Activated CD8-positive, alpha-beta memory T cell treated with anti-CD3 and anti-CD28 coated beads, Interleukin-2, amount 50 U/mL, for 4 hours (primary cell): ENCODE measurements around the gene CHRNB2.
"Not testable (repeated sequence)": the region's sequence is repeated elsewhere in the genome, so short reads cannot be mapped to it uniquely, and the experiment has no call there.

Experiments used
- DNase-seq: peaks from one replicate; pipeline ENCODE4 v3.0.0-alpha.2; 2020

Gene CHRNB2

DNA sequence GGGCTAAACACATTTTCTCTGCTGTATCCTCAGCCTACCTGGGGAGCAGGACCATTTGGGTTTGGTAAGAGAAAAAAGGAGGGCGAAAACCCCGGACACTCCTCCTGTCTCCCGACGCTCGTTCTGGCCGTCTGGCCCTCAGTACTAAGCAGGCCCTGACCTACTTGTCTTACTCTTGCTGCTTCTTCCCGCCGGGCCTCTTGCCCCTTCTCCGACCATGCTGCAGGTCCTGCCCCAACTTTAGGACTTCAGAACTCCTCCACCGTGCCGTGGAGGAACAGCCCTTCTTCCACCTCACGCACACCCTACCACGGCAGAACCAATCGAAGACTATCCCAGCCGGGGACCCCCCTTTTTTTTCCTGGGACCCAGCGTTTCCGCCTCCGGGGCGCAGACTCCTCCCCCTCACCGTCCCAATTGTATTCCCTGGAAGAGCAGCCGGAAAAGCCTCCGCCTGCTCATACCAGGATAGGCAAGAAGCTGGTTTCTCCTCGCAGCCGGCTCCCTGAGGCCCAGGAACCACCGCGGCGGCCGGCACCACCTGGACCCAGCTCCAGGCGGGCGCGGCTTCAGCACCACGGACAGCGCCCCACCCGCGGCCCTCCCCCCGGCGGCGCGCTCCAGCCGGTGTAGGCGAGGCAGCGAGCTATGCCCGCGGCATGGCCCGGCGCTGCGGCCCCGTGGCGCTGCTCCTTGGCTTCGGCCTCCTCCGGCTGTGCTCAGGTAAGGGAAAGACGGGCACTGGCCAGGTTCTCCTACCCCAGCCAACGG, at the start of gene CHRNB2:
Gene CHRNB2, plus strand, starts transcription at position 393 of the 771 bp plus-strand sequence. Its CDS starts 267 bp downstream, at position 660.
- peak; percentile 70 for DNase-seq

DNA sequence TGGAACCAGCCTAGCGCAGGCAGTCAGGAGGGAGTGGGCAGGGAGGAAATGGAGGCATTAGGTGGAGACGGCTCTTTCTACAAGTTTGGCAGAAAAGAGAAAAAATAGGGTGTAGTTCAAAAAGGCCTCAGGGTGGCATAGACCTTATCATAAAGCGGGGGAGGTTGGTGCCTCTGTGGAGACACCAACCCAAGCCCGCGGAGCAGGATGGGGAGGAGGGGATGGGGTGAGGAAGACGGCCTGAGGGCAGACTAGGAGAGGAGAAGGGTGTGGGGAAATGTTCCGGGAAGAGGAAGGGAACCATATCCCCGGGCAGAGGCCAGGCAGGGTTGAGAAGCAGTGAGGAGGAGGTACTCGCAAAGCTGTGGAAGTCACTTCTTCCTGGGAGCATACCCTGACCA, 48.0 kb upstream of the CHRNB2 start:
- no peak for DNase-seq

DNA sequence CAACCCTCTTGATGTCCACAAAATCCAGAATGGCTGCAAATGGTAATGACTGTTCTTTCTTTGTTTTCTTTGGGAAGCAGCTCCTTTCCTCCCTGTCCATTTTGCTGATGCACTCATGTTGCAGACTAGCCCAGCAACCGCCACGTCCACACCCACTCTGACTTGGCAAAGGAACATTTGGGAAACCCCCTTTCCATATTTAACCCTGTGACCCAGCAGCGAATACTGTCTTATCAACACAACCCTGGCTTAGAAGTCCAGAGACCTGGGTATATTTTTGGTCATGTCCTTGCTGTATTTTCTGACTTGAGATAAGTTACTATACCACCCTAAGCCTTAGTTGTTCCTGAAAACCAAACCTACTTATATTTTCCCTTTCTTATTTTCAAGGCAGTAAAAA, 47.2 kb upstream of the CHRNB2 start:
- no peak for DNase-seq

GRCh38 chr1:154521695-154522094, 45.9 kb upstream of the CHRNB2 start:
- no peak for DNase-seq

DNA sequence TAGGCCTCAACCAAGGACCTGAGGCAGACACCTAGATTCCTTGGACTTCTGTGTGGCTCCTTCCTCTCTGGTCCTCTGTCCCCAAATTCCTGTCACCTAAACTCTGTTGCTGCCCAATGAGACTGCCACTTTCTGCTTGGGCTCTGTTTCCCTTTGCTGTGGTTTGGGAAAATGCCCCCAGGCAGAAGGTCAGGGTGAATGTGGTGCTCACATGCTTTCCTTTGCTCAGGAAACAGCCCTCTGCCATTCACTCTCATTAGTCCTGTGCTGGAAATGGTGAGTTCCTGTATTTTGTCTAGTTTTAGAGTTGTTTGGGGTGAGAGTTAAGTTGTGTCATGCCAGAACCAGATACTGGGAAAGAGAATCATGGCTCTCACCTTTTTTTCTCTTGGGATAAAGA, 42.7 kb upstream of the CHRNB2 start:
- DNase-seq = no peak

DNA sequence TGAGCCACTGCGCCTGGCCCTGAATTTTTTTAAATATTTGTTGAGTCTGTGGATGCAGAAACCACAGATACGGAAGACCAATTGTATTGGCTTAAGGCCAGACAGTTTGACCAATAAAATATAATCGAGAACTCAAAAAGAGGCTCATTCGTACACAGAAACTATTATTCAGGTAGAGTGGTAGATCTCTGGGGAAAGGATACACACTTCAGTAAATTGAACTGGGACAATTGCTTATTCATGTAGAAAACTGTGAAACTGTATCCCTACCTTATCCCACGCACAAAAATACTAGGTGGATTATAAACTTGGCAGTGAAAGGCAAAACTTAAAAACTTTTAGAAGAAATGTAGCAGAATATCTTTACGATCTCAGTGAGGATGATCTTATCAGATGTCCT, 40.4 kb upstream of the CHRNB2 start:
- DNase-seq = no peak

GRCh38 chr1:154529308-154529707, 38.3 kb upstream of the CHRNB2 start:
- DNase-seq = no peak

DNA sequence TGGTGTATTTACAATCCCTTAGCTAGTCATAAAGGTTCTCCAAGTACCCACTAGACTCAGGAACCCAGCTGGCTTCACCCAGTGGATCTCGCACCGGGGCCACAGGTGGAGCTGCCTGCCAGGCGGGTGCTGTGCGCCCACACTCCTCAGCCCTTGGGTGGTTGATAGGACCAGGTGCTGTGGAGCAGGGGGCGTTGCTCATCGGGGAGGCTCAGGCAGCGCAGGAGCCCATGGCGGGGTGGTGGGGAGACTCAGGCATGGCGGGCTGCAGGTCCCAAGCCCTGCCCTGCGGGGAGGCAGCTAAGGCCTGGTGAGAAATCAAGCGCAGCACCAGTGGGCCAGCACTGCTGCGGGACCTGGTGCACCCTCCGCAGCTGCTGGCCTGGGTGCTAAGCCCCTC, 35.6 kb upstream of the CHRNB2 start:
- DNase-seq = not testable (repeated sequence)

- no peak for DNase-seq
Observed at GRCh38 chr1:154533952-154534844, 33.4 kb upstream of the CHRNB2 start.

DNA sequence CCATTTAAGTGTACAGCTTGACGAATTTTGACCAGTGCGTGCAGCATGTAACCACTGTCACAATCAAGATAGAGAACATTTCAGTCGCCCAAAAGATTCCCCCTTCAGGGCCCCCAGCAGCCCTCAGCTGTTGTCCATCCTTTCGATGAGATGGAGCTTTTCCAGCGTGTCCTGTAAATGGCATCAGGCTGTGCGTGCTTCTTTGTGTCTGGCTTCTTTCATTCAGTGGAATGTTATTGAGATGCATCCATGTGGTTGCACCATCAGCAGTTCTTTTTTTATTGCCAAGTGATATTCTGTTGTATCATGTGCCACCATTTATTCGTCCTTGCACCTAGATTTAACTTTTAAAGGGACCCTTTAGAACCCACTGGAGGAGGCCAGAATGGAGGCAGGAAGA, 31.0 kb upstream of the CHRNB2 start:
- no peak for DNase-seq

- DNase-seq = no peak
Observed at GRCh38 chr1:154539486-154540483, 27.8 kb upstream of the CHRNB2 start.

DNA sequence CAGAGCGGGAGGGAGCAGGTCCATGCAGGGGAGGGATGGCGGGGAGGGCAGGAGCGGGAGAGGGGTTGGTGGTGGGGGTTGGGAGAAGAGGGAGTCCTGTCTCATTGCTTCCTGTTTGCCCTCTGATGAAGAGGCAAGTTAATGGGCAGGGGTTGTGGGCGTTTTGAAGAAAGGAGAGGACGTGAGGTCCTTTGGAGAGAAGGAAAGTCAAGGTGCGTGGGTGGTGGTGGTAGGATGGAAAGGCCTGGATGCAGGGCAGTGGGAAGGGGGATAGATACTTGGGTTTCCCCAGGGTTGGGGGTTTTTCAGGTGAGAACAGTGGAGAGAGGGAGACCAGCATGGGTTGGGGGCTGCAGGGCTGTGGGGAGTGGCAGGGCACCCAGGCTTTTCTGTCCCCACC, 26.3 kb upstream of the CHRNB2 start:
- no peak for DNase-seq

DNA sequence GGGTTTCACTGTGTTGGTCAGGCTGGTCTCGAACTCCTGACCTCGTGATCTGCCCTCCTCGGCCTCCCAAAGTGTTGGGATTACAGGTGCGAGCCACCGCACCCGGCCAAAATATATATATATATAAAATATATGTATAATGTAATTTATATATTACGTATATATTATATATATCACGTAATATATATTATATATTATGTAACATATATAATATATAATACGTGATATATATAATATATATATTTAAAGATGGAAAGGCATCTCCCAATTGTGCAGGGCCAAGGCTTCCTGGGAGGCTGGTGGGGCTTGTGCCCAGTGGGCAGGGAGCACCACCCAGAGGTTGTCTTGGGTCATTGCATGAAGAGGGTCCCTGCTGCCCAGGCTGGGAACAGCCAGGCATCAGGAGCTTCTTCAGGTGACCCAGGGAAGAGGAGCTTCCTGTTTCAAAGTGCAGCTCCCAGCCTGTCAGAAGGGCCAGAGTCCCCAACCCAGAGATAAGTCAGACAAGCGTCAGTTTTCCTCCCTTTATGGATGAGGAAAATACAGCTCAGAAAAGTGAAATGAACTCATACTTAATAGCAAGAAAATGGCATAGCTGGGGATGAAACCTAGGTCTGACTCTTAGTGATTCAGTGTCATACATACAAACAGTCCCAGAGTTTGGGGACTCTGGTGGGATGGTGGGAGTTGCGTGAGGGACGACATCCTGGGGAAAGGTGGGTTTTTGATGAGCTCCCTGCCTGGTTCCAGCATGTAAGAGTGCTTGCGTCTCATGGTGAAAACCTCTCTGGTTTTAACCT, 21.1 kb upstream of the CHRNB2 start:
- peak; percentile 53 for DNase-seq

DNA sequence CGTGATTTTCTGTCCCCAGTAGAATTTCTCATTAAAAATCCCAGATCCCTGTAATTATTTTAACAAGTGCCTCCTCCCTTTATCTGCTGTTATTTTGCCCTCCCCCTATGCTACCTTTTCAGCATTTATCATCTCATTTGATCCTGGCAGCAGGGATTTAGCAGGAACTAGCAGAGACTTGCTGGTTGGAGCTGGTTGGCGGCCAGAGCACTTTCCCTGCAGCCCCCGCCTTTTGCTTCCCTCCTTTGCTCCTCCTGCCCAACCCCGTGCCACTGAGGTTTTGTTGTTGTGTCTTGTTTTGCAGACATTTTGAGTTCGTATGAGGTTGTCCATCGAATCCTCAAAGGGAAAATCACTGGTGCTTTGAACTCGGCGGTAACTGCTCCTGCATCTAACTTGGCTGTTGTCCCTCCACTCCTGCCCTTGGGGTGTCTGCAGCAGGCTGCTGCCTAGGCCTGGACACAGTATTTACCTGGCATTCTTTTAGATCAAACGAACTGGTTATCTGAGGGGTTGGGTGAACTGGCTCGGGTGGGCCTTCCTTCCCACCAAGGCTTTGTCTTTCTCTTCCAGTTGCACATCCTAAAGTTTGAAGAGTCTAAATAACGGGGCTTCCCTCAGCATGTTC, 20.4 kb upstream of the CHRNB2 start:
- DNase-seq = no peak

DNA sequence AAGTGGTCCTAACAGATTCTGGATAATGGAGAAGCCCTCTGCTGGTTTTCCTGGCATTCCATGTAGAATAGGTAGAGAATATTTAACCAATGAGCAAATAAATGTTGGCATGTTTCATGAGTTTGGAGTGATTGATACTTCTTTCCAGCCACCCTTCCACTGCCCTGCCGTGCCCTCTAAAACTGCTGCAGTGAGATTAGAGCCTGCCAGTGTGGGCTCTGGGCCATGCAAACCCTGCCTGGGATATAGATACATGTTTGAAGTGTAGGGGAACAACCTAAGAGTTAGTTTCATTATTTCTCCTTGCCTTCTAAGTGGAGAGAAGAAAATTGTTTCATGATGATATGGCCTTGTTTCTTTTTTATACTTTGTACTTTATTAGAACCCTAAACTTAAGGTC, 19.6 kb upstream of the CHRNB2 start:
- no peak for DNase-seq

DNA sequence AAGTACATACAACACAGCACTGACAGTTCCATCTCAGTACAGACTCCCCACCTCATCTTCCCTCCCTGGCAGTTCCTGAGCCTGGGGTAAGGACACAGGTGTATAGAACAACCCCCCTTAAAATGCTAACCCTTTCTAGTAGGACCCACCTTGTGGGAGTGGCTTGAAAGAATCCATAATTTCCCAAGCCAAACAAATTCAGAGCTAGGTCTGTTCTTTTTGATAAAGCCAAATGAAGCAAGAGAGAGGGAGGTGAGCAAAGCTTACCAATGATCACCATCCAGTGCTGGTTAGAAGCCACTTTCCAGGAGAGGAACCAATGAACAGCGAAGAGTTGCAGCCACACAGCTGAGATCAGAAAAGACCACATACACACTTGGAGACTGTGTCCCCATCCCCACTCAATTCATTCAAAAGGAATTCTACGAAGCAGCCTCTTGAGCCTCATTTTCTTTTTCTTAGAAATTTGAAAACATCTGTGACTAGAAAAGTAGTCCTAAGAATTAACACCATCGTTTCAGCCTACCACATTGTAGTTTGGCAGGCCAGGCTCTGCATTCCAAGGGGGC, 18.3 kb upstream of the CHRNB2 start:
- DNase-seq = no peak

DNA sequence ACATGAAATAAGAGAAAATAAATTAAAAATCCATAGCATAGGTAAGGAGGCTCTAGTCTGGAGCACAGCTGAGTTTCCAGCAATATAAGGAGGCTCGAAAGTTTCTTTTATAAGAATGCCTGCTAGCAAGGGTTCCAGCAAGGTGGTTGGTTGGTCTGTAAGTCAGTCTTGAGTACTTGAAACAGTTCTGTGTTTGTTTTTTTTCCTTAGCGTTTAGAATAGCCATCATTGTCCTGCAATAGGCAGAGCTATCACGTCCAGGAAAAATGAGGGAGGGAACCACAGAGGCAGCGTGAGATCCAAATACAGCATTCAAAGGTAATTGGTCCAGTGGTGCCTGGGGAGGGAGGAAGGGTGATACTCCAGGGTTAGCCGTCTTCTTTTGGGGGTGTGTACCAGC, 17.5 kb upstream of the CHRNB2 start:
- DNase-seq = no peak

GRCh38 chr1:154550657-154551056, 16.9 kb upstream of the CHRNB2 start:
- DNase-seq = no peak

DNA sequence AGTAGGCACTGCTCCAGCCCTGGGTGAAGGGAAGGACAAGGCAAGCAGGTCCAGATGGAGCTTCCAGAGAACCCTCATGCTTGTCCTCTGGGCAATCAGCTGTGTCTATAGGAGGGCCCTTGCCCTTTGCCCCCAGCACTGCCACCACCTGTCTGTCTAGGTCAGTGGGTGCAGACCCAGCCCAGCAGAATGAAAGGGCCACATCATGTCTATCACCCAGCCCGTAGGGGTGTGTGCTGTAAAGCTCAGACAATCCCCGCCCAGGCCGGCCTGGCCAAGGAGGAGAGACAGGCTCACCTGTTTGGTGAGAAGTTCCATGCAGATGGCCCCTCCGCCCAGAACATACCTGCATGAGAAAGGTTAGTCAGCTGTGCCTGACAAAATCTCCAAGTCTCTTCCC, 16.1 kb upstream of the CHRNB2 start:
- DNase-seq = no peak

DNA sequence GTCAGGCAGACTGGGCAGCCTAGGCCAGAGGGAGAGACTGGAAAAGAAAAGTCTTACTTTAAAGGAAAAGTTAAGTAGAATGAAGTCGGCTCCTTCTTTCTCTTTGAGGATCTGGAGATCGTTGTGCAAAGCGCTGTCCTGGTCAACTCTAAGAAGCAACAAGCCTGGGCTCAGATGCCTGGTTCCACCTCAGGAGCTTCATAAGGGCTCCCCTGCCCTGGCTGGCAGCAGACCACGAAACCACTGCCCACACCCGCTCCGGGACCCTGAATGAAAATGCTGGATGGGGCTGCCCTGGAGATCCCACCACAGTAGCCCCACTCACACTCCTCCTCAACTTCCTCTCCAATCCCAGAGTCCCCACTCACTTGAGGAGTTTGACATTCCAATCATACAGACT, 15.5 kb upstream of the CHRNB2 start:
- DNase-seq = no peak
